Measurements from ENCODE around the gene NCBP1.
"Not testable (repeated sequence)": the region's sequence is repeated elsewhere in the genome, so short reads cannot be mapped to it uniquely, and the experiment has no call there.

NCBP1 gene

GRCh38 chr9:97688654-97689053 is 55.0 kb downstream of the NCBP1 start:
- no peak for DNase-seq

- no peak for DNase-seq
Measured at GRCh38 chr9:97689401-97690180, 56.0 kb downstream of the NCBP1 start.

GRCh38 chr9:97694769-97695168 is 61.1 kb downstream of the NCBP1 start:
- no peak for DNase-seq

GRCh38 chr9:97695390-97695789 is 61.8 kb downstream of the NCBP1 start:
- no peak for DNase-seq

GRCh38 chr9:97695995-97696802 is 62.6 kb downstream of the NCBP1 start:
- DNase-seq = no peak

- DNase-seq = peak; percentile 94 to 98
Measured at GRCh38 chr9:97696803-97697601, 63.4 kb downstream of the NCBP1 start, which contains the start of gene XPA. XPA (minus strand) TSS chr9:97697340; CDS start chr9:97697292, 48 bp downstream.

- DNase-seq = no peak
Measured at GRCh38 chr9:97697837-97698236, 64.2 kb downstream of the NCBP1 start.

GRCh38 chr9:97698865-97699264 is 65.2 kb downstream of the NCBP1 start:
- DNase-seq = no peak

GRCh38 chr9:97699281-97699680 is 65.7 kb downstream of the NCBP1 start:
- DNase-seq = not testable (repeated sequence)

GRCh38 chr9:97699824-97700223 is 66.2 kb downstream of the NCBP1 start:
- DNase-seq = not testable (repeated sequence)

GRCh38 chr9:97703437-97704344 is 70.1 kb downstream of the NCBP1 start:
- DNase-seq = no peak

GRCh38 chr9:97704345-97704677 is 70.7 kb downstream of the NCBP1 start:
- DNase-seq = no peak

GRCh38 chr9:97704851-97705250 is 71.2 kb downstream of the NCBP1 start:
- no peak for DNase-seq

- DNase-seq = no peak
Measured at GRCh38 chr9:97705354-97705950, 71.8 kb downstream of the NCBP1 start.

GRCh38 chr9:97706246-97706645 is 72.6 kb downstream of the NCBP1 start:
- DNase-seq = no peak

GRCh38 chr9:97710356-97711222 is 77.0 kb downstream of the NCBP1 start:
- DNase-seq = peak; percentile 19 to 39

GRCh38 chr9:97711223-97711626 is 77.6 kb downstream of the NCBP1 start:
- no peak for DNase-seq

GRCh38 chr9:97714435-97714834 is 80.8 kb downstream of the NCBP1 start:
- no peak for DNase-seq

GRCh38 chr9:97717866-97718265 is 84.2 kb downstream of the NCBP1 start:
- DNase-seq = no peak

- DNase-seq = no peak
Measured at GRCh38 chr9:97721396-97721795, 87.8 kb downstream of the NCBP1 start.

GRCh38 chr9:97722331-97722730 is 88.7 kb downstream of the NCBP1 start:
- no peak for DNase-seq

Measured in stimulated activated CD4-positive, alpha-beta T cell treated with anti-CD3 and anti-CD28 coated beads, Interleukin-2, amount 100 ng/mL, for 48 hours (primary cell).